ENCODE data around the gene PTPRD. TPM values are rescaled to one million over a fixed set of nuclear protein-coding genes. Genes with fewer than 3 reads are reported as not detected.

Gene PTPRD
- total and polyA plus RNA-seq, 9 of the 15 experiments (the other 6 are each of a cell fraction or from before 2014, with no cell fraction given): 0.11 TPM; not detected in 8

- Histone ChIP-seq H3K27me3 (ENCODE audit: control insufficient read depth in 2 of 2, insufficient read depth in 2 of 2, low read length in 2 of 2) (no peaks in the 10 kb centered on the region), H3K9me1 (ENCODE audit: control insufficient read depth, insufficient read depth, low read length) (no peaks in the 10 kb centered on the region), H3K36me3 (ENCODE audit: control insufficient read depth, insufficient read depth, low read length) (no peaks in the 10 kb centered on the region), H4K20me1 (replicated peaks; ENCODE audit: control insufficient read depth, insufficient read depth, low read length) (no peaks in the 10 kb centered on the region), H3K4me1 (replicated peaks in 1 of 2; ENCODE audit: control insufficient read depth in 2 of 2, insufficient read depth in 2 of 2, low read length in 2 of 2) (no peaks in the 10 kb centered on the region), H3K9me3 (replicated peaks; ENCODE audit: control insufficient read depth, insufficient read depth, low read depth, low read length) (no peaks in the 10 kb centered on the region), H3K79me2 (ENCODE audit: control insufficient read depth, insufficient read depth, low read length) (no peaks in the 10 kb centered on the region), H3K4me3 (no peak overlapping the region), H3K9ac (ENCODE audit: insufficient read depth in 1 of 2, low read depth in 2 of 2, low read length in 2 of 2) (no peak overlapping the region), H2AFZ (ENCODE audit: low read depth, low read length) (no peak overlapping the region), H3K27ac (ENCODE audit: extremely low read depth, low read depth, low read length) (no peak overlapping the region), H3K4me2 (ENCODE audit: insufficient read depth, low read length) (no peak overlapping the region)
- ATAC-seq: no peak
- in situ Hi-C loops (cut with MboI) (no loop called here), intact Hi-C loops (cut with micrococcal nuclease) (no loop called here)
- WGBS (ENCODE audit: insufficient coverage, low coverage, missing lambda C conversion rate): 3% methylated on average over 5 of the region's 5 CpGs
- ChIA-PET CTCF (ENCODE audit: low intra/inter-chr PET ratio) (no interaction called here), POLR2A (no interaction called here)
- DNase-seq (ENCODE audit: extremely low read depth in 1 of 4, low spot score in 3 of 4): peak; percentile 10 to 40 (median 16)
- BruUV-seq (replicated peaks): no TSS peak
- no peak for FAIRE-seq
- TF ChIP-seq BDP1 (IDR thresholded peaks at IDR 0.05; ENCODE audit: insufficient read depth, insufficient read length) (no peak), SRSF3 (IDR thresholded peaks at IDR 0.05; ENCODE audit: insufficient read depth, low read length) (no peak), SAFB2 (IDR thresholded peaks at IDR 0.05; ENCODE audit: borderline replicate concordance, low read depth, low read length, severe bottlenecking) (no peak), ZFP36 (IDR thresholded peaks at IDR 0.05; ENCODE audit: low read depth, low read length, partially characterized antibody) (no peak), ZNF644 (tag; IDR thresholded peaks at IDR 0.05; ENCODE audit: low read depth) (no peak), CTCF (IDR thresholded peaks at IDR 0.05 in 2 of 3, conservative IDR thresholded peaks at IDR 0.05 in 1 of 3; ENCODE audit: insufficient read depth in 2 of 3, low read depth in 1 of 3, low read length in 3 of 3) (peak; percentile 29 to 62 (median 51)), ZNF280B (CRISPR knock-in tag; IDR thresholded peaks at IDR 0.05) (no peak), NBN (IDR thresholded peaks at IDR 0.05; ENCODE audit: low read depth) (no peak)
These were observed 669.9 kb downstream of the PTPRD start for GRCh38 chr9:9942764-9943424.
